ENCODE data around the gene FOXRED2. TPM values are rescaled to one million over a fixed set of nuclear protein-coding genes. Genes with fewer than 3 reads are reported as not detected.
A peak's percentile ranks its signal among the peaks of the same experiment; 100 is the strongest.

The FOXRED2 gene
- total RNA-seq, 1 donor from 2014 or later: 6.5 TPM

DNA sequence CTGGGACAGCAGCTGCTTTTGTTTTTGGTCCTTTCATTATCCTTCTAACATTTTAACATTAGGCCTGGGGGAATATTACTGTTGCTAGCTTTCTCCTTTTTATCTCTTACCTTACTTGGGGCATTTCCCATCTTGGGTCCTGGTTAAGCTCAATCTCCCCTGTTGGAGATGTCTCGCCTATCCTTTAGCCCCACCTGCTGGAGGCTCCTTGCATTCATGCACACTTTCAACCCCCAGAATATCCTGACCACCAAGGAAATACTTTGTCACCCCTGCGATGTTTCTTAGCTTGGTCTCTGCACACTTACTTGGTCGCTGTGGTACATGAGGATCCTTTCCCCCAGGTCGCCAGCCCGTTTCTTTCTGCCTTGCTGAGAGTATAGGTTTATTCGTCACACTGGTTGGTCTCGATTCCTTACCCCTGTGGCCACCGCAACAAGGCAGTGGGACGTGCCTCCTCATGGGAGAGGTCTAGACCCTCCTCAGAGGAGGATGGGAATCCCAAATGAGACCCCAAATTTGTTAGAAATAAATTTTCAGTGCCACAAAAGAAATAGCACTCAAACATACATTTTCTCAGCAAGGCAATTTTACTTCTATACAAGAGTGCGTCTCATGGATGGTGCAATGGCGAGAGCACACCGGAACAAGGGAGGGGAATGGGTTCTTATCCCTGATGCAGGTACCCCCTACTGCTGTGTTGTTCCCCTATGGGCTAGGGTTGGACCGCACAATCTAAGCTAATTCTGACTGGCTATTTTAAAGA lies 20.0 kb downstream of the FOXRED2 start:
- POLR2A ChIA-PET: interaction anchor here (0.9 to 1.2 kb wide), 2 partner anchors 20 to 23 kb away, joined by 3 read pairs; partner anchors contain the start of gene FOXRED2
- no peaks in the 10 kb centered on the region for H3K27me3 Mint-ChIP-seq
- TF ChIP-seq, protein P1, sequence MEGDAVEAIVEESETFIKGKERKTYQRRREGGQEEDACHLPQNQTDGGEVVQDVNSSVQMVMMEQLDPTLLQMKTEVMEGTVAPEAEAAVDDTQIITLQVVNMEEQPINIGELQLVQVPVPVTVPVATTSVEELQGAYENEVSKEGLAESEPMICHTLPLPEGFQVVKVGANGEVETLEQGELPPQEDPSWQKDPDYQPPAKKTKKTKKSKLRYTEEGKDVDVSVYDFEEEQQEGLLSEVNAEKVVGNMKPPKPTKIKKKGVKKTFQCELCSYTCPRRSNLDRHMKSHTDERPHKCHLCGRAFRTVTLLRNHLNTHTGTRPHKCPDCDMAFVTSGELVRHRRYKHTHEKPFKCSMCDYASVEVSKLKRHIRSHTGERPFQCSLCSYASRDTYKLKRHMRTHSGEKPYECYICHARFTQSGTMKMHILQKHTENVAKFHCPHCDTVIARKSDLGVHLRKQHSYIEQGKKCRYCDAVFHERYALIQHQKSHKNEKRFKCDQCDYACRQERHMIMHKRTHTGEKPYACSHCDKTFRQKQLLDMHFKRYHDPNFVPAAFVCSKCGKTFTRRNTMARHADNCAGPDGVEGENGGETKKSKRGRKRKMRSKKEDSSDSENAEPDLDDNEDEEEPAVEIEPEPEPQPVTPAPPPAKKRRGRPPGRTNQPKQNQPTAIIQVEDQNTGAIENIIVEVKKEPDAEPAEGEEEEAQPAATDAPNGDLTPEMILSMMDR (IDR thresholded peaks at IDR 0.05): peak; percentile 19
- H3K27ac Mint-ChIP-seq: no peak overlapping the region
- no peak overlapping the region for H3K4me3 Mint-ChIP-seq
- no peak for DNase-seq
- ATAC-seq (ENCODE audit: low read depth): no peak
- H3K4me1 Mint-ChIP-seq: peaks cover 12% of the 10 kb centered on the region
- no peaks in the 10 kb centered on the region for H3K36me3 Mint-ChIP-seq (ENCODE audit: low read depth)
- intact Hi-C loops (cut with micrococcal nuclease): loop anchor here (1.0 to 5.0 kb wide), 3 partner anchors 186 to 342 kb away; no protein-coding TSS in a partner anchor
- CTCF ChIA-PET: interaction anchor here (0.7 to 3.2 kb wide), 21 partner anchors 16 to 362 kb away, joined by 3 to 36 read pairs (median 4); partner anchors contain the start of genes APOL2 and FOXRED2
- no peaks in the 10 kb centered on the region for H3K9me3 Mint-ChIP-seq

DNA sequence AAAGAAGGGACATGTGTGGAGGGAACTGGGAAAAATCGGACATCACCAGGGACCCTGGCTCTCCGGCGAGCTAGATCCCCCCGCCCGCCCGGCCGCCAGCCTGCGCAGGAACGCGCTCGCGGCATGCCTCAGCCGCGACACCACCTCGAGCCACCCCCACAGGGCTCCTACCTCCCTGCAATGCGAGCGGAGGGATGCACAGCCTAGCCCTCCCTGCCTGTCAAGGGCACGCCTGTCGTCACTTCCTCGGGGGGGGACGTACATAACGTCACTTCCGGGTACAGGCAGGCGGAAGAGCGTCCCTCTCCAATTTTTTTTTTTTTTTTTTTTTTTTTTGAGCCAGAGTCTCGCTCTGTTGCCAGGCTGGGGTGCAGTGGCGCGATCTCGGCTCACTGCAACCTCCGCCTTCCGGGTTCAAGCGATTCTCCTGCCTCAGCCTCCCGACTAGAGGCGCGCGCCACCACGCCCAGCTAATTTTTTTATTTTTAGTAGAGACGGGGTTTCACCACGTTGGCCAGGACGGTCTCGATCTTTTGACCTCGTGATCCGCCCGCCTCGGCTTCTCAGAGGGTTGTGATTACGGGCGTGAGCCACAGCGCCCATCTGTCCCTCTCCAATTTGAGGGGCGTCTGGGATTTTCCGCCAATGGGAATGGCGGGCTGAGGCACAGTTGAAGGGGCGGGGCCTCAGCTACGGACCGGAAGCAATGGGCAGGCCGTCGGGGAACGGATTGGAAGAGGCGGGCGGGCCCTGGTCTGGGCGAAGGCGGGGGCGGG lies 25.3 kb downstream of the FOXRED2 start, which contains the start of gene TXN2:
TXN2 (minus strand) TSS at position 248 of the 776 bp plus-strand sequence. CDS start 803 bp downstream, outside the sequence.
- H3K27me3 Mint-ChIP-seq: no peaks in the 10 kb centered on the region
- ChIA-PET CTCF (interaction anchor here (1.0 to 3.0 kb wide), 3 partner anchors 11 to 180 kb away, joined by 6 to 18 read pairs (median 7); partner anchors contain the start of gene FOXRED2), POLR2A (interaction anchor here (0.6 to 2.8 kb wide), 43 partner anchors 10 to 1499 kb away, joined by 3 to 40 read pairs (median 4); partner anchors contain the start of genes APOL1, APOL2, APOL3 and EIF3D)
- ATAC-seq (ENCODE audit: low read depth) (peak; percentile 87), DNase-seq (peak; percentile 94)
- TF ChIP-seq, protein P1 (IDR thresholded peaks at IDR 0.05): no peak
- peak within 1 kb of the TSS; percentile 91 for H3K27ac Mint-ChIP-seq
- intact Hi-C loops (cut with micrococcal nuclease): loop anchor here (1.0 kb wide), 5 partner anchors 12 to 93 kb away; partner anchors contain the start of genes EIF3D and FOXRED2
- peak within 1 kb of the TSS; percentile 92 for H3K4me3 Mint-ChIP-seq
- peaks cover 32% of the 10 kb centered on the region for H3K36me3 Mint-ChIP-seq (ENCODE audit: low read depth)
- H3K4me1 Mint-ChIP-seq: peaks cover 18% of the 10 kb centered on the region
- H3K9me3 Mint-ChIP-seq: no peaks in the 10 kb centered on the region

DNA sequence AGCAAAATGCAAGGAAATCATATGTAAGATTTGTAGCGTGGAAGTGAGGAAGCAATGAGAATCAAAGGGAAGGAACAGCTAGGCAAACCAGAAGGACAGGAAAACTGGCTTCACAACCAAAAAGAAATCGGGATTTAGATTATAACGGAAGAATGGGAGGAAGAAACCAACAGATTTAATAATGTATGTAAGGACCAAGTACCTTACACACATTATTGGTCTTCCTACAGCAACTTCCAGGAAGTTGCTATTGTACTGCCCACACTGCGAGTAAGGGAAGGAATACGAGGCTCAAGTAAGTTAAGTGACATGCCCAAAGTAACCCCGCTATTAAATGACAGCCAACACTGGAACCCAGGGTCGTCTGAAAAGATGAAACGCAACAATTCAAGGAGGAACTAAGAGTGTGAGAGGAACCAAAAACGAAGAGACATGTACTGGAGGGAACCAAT lies 25.9 kb downstream of the FOXRED2 start:
- H3K27ac Mint-ChIP-seq: peak overlapping the region; percentile 91
- DNase-seq (no peak), ATAC-seq (ENCODE audit: low read depth) (no peak)
- H3K36me3 Mint-ChIP-seq (ENCODE audit: low read depth): peaks cover 37% of the 10 kb centered on the region
- intact Hi-C loops (cut with micrococcal nuclease): loop anchor here (1.0 kb wide), 4 partner anchors 26 to 93 kb away; partner anchors contain the start of genes EIF3D and FOXRED2
- ChIA-PET POLR2A (interaction anchor here (0.6 to 2.8 kb wide), 26 partner anchors 10 to 242 kb away, joined by 3 to 40 read pairs (median 6); partner anchors contain the start of genes APOL2, EIF3D and FOXRED2), CTCF (interaction anchor here (2.1 to 3.0 kb wide), 2 partner anchors 10 to 26 kb away, joined by 6 to 18 read pairs; partner anchors contain the start of gene FOXRED2)
- H3K9me3 Mint-ChIP-seq: no peaks in the 10 kb centered on the region
- peak overlapping the region; percentile 92 for H3K4me3 Mint-ChIP-seq
- no peaks in the 10 kb centered on the region for H3K27me3 Mint-ChIP-seq
- peaks cover 18% of the 10 kb centered on the region for H3K4me1 Mint-ChIP-seq
- TF ChIP-seq, protein P1 (IDR thresholded peaks at IDR 0.05): no peak

DNA sequence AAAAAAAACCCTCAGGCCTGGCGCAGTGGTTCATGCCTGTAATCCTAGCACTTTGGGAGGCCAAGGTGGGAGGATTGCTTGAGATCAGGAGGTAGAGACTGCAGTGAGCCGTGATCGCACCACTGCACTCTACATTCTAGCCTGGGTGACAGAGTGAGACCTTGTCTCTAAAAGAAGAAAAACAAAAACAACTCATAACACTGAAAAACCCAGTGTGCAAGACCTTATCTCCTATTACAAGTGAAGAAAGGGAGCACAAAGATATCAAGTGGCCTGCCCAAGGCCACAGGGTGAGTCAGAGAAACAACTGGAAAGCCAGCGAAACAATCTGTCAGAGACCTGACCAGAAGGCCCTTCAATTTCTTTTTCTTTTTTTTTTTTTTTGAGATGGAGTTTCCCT lies 27.9 kb downstream of the FOXRED2 start:
- TF ChIP-seq, protein P1 (IDR thresholded peaks at IDR 0.05): no peak
- H3K27ac Mint-ChIP-seq: no peak overlapping the region
- no peaks in the 10 kb centered on the region for H3K9me3 Mint-ChIP-seq
- intact Hi-C loops (cut with micrococcal nuclease): no loop called here
- CTCF ChIA-PET: no interaction called here
- DNase-seq (no peak), ATAC-seq (ENCODE audit: low read depth) (no peak)
- H3K36me3 Mint-ChIP-seq (ENCODE audit: low read depth): peaks cover 56% of the 10 kb centered on the region
- no peaks in the 10 kb centered on the region for H3K27me3 Mint-ChIP-seq
- H3K4me1 Mint-ChIP-seq: peaks cover 18% of the 10 kb centered on the region
- POLR2A ChIA-PET: no interaction called here
- no peak overlapping the region for H3K4me3 Mint-ChIP-seq
